Activated T-cell treated with anti-CD3 and anti-CD28 coated beads, Interleukin-2, amount 50 U/mL, for 4 hours (primary cell): ENCODE measurements around the gene COX6B1. TPM values are rescaled to one million over a fixed set of nuclear protein-coding genes. Genes with fewer than 3 reads are reported as not detected.
"Not testable (repeated sequence)": the region's sequence is repeated elsewhere in the genome, so short reads cannot be mapped to it uniquely, and the experiment has no call there.

Experiments
- ATAC-seq, 2 donors: fragments of 200-7000 bp; cut with Tn5 transposase; one replicate each; pipeline ENCODE4 v1.10.0; 2021
- DNase-seq: peaks from one replicate; pipeline ENCODE4 v3.0.0-alpha.2; 2020
- H3K27me3 Mint-ChIP-seq: one replicate; pipeline ENCODE4 v1.8.0; 2021; ENCODE audit warnings: low read depth, mixed read lengths
- H3K36me3 Mint-ChIP-seq: one replicate; pipeline ENCODE4 v1.8.0; 2022; ENCODE audit warnings: mixed read lengths; ENCODE audit not compliant: insufficient read depth
- H3K4me1 Mint-ChIP-seq: one replicate; pipeline ENCODE4 v1.8.0; 2021; ENCODE audit warnings: low read depth, mixed read lengths
- H3K4me3 Mint-ChIP-seq: one replicate; pipeline ENCODE4 v1.8.0; 2021; ENCODE audit warnings: mild to moderate bottlenecking, moderate library complexity, mixed read lengths
- H3K9me3 Mint-ChIP-seq: one replicate; pipeline ENCODE4 v1.8.0; 2021; ENCODE audit warnings: mixed read lengths
- total RNA-seq, 3 donors: library from RNA; stranded (reverse); gene quantifications; one replicate each; pipeline ENCODE4 v1.2.1, GENCODE V29; 2021

The COX6B1 gene
- total RNA-seq, 3 donors from 2014 or later, result 462 to 480 (median 465) TPM

DNA sequence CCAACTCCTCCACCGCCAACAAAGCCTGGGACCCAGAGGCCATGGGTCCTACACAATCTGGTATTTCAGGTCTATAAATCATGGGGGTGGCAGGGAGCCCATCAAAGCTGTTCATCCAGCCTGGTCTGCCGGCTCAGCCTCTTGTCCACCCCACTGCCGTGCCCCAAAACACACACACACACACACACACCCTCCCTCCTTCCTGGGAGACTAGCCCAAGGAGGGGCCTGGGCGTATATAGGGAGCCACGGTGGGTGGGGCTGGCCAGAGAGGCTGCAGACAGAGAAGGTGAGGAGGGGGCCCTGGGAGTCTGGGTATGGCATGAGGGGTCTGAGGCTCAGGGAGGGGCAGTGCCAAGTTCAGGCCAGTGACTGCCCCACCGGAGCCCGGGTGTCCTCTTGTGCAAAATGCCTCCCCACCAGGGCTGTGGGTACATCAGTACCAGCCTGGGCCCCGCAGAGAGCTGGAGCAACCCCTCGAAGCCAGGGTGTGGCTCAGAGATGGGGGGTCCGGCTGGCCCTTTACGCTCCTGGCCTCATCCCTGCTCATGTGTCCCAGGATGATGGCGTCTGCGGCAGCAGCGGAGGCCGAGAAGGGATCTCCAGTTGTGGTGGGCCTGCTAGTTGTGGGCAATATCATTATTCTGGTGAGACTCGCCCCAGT is 18.3 kb downstream of the COX6B1 start, which contains the start of gene UPK1A:
Gene UPK1A (plus strand): TSS at position 267 of the 663 bp plus-strand sequence. CDS start 296 bp downstream, at position 563.
- Mint-ChIP-seq H3K4me1 (no peaks in the 10 kb centered on the region), H3K27me3 (peaks cover 10% of the 10 kb centered on the region), H3K4me3 (no peak within 1 kb of the TSS), H3K9me3 (no peaks in the 10 kb centered on the region), H3K36me3 (peaks cover 12% of the 10 kb centered on the region)
- DNase-seq, result no peak
- ATAC-seq, result no peak

DNA sequence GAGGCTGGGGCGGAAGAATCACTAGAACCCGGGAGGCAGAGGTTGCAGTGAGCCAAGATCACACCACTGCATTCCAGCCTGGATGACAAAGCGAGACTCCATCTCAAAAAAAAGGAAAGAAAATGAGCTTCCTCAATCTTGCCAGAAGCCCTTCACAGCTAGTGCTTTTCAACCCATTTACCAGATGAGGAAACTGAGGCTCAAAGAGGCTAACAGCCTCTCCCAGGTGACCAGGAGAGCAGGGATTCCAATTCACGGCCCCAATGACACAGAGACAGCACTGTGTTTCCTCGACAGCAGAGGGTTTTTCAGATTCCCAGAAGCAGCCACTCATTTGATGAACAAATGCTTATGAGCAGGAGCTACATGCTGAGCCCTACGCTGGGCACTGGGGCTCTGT is 21.4 kb downstream of the COX6B1 start:
- Mint-ChIP-seq H3K36me3 (no peaks in the 10 kb centered on the region), H3K9me3 (no peaks in the 10 kb centered on the region), H3K4me1 (peaks cover 7% of the 10 kb centered on the region), H3K4me3 (no peak overlapping the region), H3K27me3 (peaks cover 23% of the 10 kb centered on the region)
- DNase-seq (no peak), ATAC-seq (no peak)

DNA sequence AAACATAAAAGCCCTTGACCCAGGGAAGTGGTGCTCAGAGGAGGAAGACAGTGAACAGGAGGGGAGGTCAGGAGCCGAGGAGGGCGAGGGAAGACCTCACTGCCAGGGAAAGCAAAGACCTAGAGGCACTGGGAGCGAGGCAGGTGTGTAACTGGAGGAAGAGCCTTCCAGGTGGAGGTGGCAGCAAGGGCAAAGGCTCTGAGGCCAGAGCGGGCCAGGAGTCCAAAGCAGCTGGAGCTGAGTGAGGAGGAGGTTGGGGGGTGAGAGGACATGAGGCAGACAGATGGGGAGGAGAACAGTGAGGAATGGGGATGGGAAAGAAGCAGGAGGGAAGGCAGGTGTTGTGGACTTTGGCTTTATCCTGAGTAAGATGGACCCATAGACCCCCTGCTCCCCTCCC is 21.9 kb downstream of the COX6B1 start:
- no peak for ATAC-seq
- H3K27me3 Mint-ChIP-seq, result peaks cover 23% of the 10 kb centered on the region
- H3K4me3 Mint-ChIP-seq, result no peak overlapping the region
- no peaks in the 10 kb centered on the region for H3K36me3 Mint-ChIP-seq
- no peak for DNase-seq
- H3K9me3 Mint-ChIP-seq, result no peaks in the 10 kb centered on the region
- H3K4me1 Mint-ChIP-seq, result peaks cover 7% of the 10 kb centered on the region

DNA sequence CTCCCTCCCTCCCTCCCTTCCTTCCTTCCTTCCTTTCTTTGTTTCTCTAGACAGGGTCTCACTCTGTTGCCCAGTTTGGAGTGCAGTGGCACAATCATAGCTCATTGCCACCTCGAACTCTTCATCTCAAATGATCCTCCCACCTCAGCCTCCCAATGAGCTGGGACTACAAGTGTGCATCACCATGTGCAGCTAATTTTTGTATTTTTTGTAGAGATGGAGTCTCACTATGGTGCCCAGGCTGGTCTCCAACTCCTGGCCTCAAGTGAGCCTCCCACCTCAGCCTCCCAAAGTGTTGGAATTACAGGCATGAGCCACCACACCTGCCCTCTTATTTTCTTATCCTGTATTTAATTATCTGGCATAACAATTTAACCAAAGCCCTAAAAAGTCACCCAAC is 22.6 kb downstream of the COX6B1 start:
- no peaks in the 10 kb centered on the region for H3K36me3 Mint-ChIP-seq
- ATAC-seq, result no peak
- no peak overlapping the region for H3K4me3 Mint-ChIP-seq
- peaks cover 24% of the 10 kb centered on the region for H3K27me3 Mint-ChIP-seq
- DNase-seq, result no peak
- H3K4me1 Mint-ChIP-seq, result peaks cover 7% of the 10 kb centered on the region
- no peaks in the 10 kb centered on the region for H3K9me3 Mint-ChIP-seq

DNA sequence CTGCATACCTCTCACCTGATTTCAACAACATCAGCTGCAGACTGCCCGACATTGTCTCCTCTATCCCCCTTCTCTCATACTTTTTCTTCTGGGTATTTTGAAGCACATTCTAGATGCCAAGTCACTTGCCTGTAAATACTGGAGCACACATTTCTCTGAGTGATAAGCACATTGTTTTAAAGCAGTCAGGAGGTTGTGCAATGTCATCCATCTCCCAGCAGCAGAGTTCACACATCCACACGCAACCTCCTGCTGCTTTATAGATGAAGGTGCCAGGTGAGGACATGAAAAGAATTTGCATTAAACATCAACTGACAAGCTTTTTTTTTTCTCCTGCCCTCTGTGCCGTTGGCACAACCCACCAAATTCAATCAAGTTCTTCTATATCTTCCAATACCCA is 23.7 kb downstream of the COX6B1 start:
- no peaks in the 10 kb centered on the region for H3K9me3 Mint-ChIP-seq

DNA sequence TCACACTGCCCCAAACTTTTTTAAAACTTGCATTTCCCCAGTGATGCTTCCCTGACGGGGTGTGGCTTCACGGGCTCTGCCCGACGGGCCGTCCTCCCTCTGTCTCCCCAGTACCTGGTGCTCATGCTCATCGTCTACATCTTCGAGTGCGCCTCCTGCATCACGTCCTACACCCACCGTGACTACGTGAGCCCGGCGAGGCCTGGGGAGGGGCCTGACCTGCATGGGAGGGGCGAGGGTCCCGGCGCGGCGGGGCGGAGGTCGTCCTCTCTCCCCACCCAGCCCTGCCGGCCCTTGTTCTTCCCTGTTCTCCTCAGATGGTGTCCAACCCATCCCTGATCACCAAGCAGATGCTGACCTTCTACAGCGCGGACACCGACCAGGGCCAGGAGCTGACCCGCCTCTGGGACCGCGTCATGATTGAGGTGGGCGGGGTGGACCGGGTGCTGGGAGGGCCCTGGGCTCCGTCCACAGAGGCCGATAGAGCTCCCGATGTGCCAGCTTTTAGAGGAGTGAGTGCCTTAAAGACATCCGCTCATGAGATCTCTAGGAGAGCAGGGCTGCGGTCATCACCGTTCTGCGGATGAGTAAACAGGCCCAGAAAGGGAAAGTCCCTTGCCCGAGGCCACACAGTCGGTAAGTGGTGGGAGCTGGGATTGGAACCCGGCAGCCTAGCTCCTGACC is 25.1 kb downstream of the COX6B1 start:
- ATAC-seq, result peak; percentile 91 to 96
- H3K4me1 Mint-ChIP-seq, result peaks cover 7% of the 10 kb centered on the region

More for the DNA sequence above, 23.7 kb downstream of the COX6B1 start:
- DNase-seq, result no peak
- Mint-ChIP-seq H3K36me3 (no peaks in the 10 kb centered on the region), H3K4me1 (peaks cover 7% of the 10 kb centered on the region), H3K4me3 (no peak overlapping the region), H3K27me3 (peaks cover 27% of the 10 kb centered on the region)
- no peak for ATAC-seq

DNA sequence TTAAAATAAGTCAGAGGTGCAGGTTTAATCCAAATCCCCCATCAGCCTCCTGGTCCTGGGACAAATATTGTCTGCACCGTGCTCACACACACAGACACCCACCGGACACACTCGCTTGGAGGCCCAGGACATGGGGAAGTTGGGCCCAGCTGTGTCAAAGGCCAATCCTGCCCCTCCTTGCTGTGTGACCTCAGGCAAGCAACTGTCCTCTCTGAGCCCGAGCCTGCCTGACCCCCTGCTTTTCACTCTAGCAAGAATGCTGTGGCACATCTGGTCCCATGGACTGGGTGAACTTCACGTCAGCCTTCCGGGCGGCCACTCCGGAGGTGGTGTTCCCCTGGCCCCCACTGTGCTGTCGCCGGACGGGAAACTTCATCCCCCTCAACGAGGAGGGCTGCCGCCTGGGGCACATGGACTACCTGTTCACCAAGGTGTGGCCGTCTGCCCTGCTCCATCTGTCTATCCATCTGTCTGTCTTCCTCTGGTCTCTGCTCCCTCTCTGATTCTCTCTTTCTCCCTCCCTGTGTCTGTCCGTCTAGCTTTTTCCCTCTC is 27.5 kb downstream of the COX6B1 start:
- ATAC-seq (no peak), DNase-seq (no peak)
- H3K4me1 Mint-ChIP-seq, result peaks cover 7% of the 10 kb centered on the region
- no peaks in the 10 kb centered on the region for H3K9me3 Mint-ChIP-seq
- H3K4me3 Mint-ChIP-seq, result no peak overlapping the region
- H3K36me3 Mint-ChIP-seq, result no peaks in the 10 kb centered on the region
- peaks cover 16% of the 10 kb centered on the region for H3K27me3 Mint-ChIP-seq

More for the DNA sequence above, 25.1 kb downstream of the COX6B1 start:
- Mint-ChIP-seq H3K4me3 (peak overlapping the region; percentile 59), H3K27me3 (peaks cover 27% of the 10 kb centered on the region), H3K9me3 (no peaks in the 10 kb centered on the region), H3K36me3 (no peaks in the 10 kb centered on the region)
- DNase-seq, result peak; percentile 21

DNA sequence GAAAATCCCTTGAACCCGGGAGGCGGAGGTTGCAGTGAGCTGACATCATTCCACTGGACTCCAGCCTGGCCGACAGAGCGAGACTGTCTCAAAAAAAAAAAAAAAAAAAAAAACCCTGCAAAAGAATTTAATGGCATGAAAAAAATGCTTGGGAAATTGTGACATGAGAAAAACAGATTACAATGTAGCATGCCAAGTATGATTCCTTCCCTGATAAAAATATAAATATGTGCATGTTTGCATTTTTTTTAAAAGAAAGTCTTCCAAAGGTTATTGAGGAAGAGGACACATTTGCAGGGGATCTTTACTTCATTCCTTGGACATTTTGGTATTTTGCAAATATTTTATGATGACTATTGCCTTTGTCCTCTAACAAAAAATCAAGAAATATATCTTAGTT is 41.7 kb downstream of the COX6B1 start:
- no peaks in the 10 kb centered on the region for H3K9me3 Mint-ChIP-seq
- H3K4me3 Mint-ChIP-seq, result no peak overlapping the region
- no peak for ATAC-seq
- no peak for DNase-seq
- no peaks in the 10 kb centered on the region for H3K4me1 Mint-ChIP-seq
- H3K27me3 Mint-ChIP-seq, result no peaks in the 10 kb centered on the region
- H3K36me3 Mint-ChIP-seq, result no peaks in the 10 kb centered on the region

DNA sequence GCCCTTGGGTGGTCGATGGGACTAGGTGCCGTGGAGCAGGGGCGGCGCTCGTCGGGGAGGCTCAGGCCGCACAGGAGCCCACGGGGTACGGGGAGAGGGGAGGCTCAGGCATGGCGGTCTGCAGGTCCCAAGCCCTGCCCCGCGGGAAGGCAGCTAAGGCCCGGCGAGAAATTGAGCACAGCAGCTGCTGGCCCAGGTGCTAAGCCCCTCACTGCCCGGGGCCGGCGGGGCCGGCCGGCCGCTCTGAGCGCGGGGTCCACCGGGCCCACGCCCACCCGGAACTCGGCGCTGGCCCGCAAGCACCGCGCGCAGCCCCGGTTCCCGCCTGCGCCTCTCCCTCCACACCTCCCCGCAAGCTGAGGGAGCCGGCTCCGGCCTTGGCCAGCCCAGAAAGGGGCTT is 43.0 kb downstream of the COX6B1 start:
- H3K4me1 Mint-ChIP-seq, H3K9me3 Mint-ChIP-seq: not testable (repeated sequence)

DNA sequence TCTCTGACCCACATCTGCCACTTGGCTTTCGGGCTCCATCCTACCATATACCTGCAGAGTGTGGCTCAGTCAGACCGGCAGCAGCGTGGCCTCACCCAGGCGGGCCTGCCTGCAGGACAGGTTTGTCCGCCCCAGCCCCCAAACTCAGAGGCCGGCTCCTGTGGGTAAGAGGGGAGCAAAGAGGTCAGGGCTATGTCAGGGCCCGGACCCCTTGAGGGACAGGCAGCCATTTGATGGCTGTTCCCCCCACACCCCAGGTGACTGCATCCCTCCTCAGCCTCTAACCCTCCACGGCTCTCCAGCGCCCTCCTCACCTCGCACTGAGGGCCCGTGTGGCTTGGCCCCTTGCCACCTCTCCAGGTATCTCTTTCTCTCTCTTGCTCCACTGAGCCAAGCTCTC is 43.9 kb downstream of the COX6B1 start:
- no peak overlapping the region for H3K4me3 Mint-ChIP-seq

More for the DNA sequence above, 43.0 kb downstream of the COX6B1 start:
- H3K4me3 Mint-ChIP-seq, H3K27me3 Mint-ChIP-seq, H3K36me3 Mint-ChIP-seq, DNase-seq, ATAC-seq: not testable (repeated sequence)

DNA sequence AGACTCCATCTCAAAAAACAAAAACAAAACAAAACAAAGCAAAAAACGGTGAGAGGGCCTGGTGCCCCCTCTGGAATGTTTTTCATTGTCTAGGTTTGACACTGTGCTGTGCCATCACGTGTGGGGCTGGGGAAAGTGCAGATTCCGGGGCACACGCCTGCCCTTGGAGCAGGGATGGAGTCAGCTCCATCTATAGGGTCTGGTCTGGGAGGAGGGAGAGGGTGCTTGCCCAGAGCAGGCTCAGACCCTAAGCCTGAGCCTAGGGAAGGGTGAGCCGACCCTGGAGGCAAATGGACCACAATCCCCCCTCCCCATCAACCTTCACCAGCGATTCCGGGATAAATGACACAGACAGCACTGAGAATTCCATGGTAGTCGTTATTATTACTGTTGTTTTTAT is 45.3 kb downstream of the COX6B1 start:
- H3K4me1 Mint-ChIP-seq, result no peaks in the 10 kb centered on the region
- no peaks in the 10 kb centered on the region for H3K9me3 Mint-ChIP-seq
- DNase-seq (no peak), ATAC-seq (peak; percentile 15 to 20)
- H3K4me3 Mint-ChIP-seq, result no peak overlapping the region
- H3K27me3 Mint-ChIP-seq, result no peaks in the 10 kb centered on the region
- no peaks in the 10 kb centered on the region for H3K36me3 Mint-ChIP-seq

More for the DNA sequence above, 43.9 kb downstream of the COX6B1 start:
- H3K27me3 Mint-ChIP-seq, result no peaks in the 10 kb centered on the region
- no peaks in the 10 kb centered on the region for H3K4me1 Mint-ChIP-seq
- DNase-seq, result no peak
- no peaks in the 10 kb centered on the region for H3K36me3 Mint-ChIP-seq
- ATAC-seq, result no peak
- H3K9me3 Mint-ChIP-seq, result no peaks in the 10 kb centered on the region

DNA sequence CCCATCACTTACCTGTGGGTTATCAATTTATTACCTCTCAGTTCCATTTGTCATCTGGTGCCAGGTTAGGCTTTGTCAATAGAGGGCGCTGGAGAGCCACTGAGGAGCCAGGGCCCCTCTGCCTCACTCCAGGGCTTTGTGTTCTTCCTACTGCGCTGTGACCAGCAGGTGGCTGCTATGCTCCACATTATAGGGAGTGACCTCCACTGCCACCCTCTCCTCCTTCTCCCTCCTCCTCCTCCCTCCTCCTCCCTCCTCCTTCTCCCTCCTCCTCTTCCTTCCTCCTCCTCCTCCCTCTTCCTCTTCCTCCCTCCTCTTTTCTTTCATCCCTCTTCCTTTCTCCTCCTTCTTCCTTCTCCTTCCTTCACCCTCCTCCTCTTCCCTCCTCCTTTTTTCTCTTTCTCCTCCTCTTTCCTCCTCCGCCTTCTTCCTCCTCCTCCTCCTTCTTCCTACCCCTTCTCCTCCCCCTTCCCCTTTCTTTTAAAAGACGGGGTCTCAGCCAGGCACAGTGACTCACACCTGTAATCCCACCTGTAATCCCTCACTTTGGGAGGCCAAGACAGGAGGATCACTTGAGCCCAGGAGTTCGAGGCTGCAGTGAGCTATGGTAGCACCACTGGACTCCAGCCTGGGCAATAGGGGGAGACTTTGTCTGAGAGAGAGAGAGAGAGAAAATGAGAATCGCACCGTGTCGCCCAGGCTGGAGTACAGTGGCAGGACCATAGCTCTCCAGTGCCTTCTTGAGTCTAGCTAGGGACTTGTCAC is 45.9 kb downstream of the COX6B1 start:
- no peaks in the 10 kb centered on the region for H3K9me3 Mint-ChIP-seq
- peak; percentile 91 for DNase-seq
- ATAC-seq, result peak; percentile 100
- no peak overlapping the region for H3K4me3 Mint-ChIP-seq
- no peaks in the 10 kb centered on the region for H3K4me1 Mint-ChIP-seq
- no peaks in the 10 kb centered on the region for H3K27me3 Mint-ChIP-seq
- no peaks in the 10 kb centered on the region for H3K36me3 Mint-ChIP-seq

DNA sequence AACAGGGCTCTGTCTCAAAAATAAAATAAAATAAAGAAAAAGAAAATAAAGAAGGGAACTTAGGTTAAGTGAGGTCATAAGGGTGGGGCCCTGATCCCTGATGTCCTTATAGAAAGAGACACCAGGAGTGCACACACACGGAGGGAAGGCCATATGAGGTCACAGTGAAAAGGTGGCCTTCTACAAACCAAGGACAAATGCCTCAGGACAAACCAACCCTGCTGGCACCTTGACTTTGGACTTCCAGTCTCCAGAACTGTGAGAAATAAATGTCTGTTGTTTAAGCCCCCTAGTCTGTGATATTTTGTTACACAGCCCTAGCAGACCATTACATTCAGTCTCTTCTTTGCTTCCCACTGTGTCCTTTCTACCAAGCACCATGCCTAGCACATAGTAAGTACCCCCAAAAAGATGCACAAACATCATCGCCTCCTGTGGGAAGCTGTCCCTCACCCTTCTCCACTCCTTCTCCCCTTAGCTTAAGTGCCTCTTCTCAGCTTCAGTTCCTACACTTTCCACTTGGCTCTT is 47.8 kb downstream of the COX6B1 start:
- H3K4me1 Mint-ChIP-seq, result no peaks in the 10 kb centered on the region
- no peaks in the 10 kb centered on the region for H3K36me3 Mint-ChIP-seq
- DNase-seq (no peak), ATAC-seq (no peak)
- no peaks in the 10 kb centered on the region for H3K27me3 Mint-ChIP-seq
- no peak overlapping the region for H3K4me3 Mint-ChIP-seq
- no peaks in the 10 kb centered on the region for H3K9me3 Mint-ChIP-seq

DNA sequence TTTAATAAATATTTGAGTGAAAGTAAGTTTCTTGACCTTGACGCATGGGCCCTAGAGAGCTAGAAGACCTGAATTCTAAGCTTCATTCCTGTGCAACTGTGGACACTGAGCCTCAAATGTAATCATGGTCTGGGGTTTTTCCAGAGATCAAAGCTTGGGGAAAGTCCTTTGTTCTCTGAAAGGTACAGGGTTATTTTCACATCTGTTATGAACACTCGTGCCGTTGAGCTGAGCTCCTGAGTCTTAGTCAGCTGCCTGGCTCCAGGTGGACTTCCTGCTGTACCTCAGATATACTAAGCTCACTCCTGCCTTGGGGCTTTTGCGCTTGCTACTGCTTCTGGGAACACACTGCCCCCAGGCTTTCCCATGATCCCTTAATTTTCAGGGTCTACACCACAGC is 48.7 kb downstream of the COX6B1 start:
- no peak overlapping the region for H3K4me3 Mint-ChIP-seq
- H3K36me3 Mint-ChIP-seq, result no peaks in the 10 kb centered on the region
- H3K9me3 Mint-ChIP-seq, result no peaks in the 10 kb centered on the region
- H3K4me1 Mint-ChIP-seq, result no peaks in the 10 kb centered on the region
- ATAC-seq, result peak in 1 of 2 donors; percentile 17
- no peaks in the 10 kb centered on the region for H3K27me3 Mint-ChIP-seq
- DNase-seq, result no peak
